Keratinocyte (primary cell): Measurements from ENCODE around the gene SLC10A3. TPM values are rescaled to one million over a fixed set of nuclear protein-coding genes. Genes with fewer than 3 reads are reported as not detected.

ENCODE experiments used
- DNase-seq: peaks from one replicate; pipeline ENCODE4 v3.0.0-alpha.2; 2011; ENCODE audit warnings: low read depth, missing footprints, low spot score
- FAIRE-seq: peaks from 2 replicates; lab custom pipeline; 2011; peaks lifted over from hg19 to GRCh38; lab: Jason Lieb, UNC
- H2AFZ ChIP-seq: 2 replicates; pipeline ENCODE4 v1.6.0; 2012; ENCODE audit warnings: low read length, control low read depth, inconsistent platforms; ENCODE audit not compliant: control insufficient read depth
- H3K27ac ChIP-seq: 2 replicates; pipeline ENCODE4 v1.5.1; 2011; ENCODE audit warnings: low read length; ENCODE audit not compliant: control insufficient read depth, insufficient read depth
- H3K27me3 ChIP-seq: 3 replicates; pipeline ENCODE4 v1.6.0; 2011; ENCODE audit warnings: low read length; ENCODE audit not compliant: control insufficient read depth, insufficient read depth; ENCODE audit errors: extremely low read depth
- H3K36me3 ChIP-seq, 2 experiments: 2 replicates in 1 of 2; 3 replicates in 1 of 2; pipeline ENCODE4 v1.5.1; 2011; ENCODE audit warnings: low read length in 2 of 2, mild to moderate bottlenecking in 1 of 2; ENCODE audit not compliant: control insufficient read depth in 2 of 2, insufficient read depth in 2 of 2; ENCODE audit errors: extremely low read depth in 1 of 2
- H3K4me1 ChIP-seq: 3 replicates; pipeline ENCODE4 v1.5.1; 2011; ENCODE audit warnings: low read length; ENCODE audit not compliant: control insufficient read depth, insufficient read depth; ENCODE audit errors: extremely low read depth
- H3K4me2 ChIP-seq: 3 replicates; pipeline ENCODE4 v1.6.0; 2011; ENCODE audit warnings: low read depth, low read length; ENCODE audit not compliant: control insufficient read depth, insufficient read depth; ENCODE audit errors: extremely low read depth
- H3K4me3 ChIP-seq, 3 experiments: fragments of 200-600 bp in 1 of 3; sonication (generic) in 1 of 3; 2 replicates in 2 of 3; 3 replicates in 1 of 3; pipeline ENCODE4 v1.5.1; 2011 to 2016; ENCODE audit warnings: low read length in 3 of 3, mild to moderate bottlenecking in 3 of 3, control low read depth in 2 of 3, inconsistent platforms in 1 of 3, low read depth in 1 of 3, mixed read lengths in 1 of 3, mixed run types in 1 of 3, moderate library complexity in 1 of 3; ENCODE audit not compliant: control insufficient read depth in 2 of 3, insufficient read depth in 2 of 3; ENCODE audit errors: extremely low read depth in 1 of 3
- H3K79me2 ChIP-seq: 2 replicates; pipeline ENCODE4 v1.6.0; 2012; ENCODE audit warnings: low read length; ENCODE audit not compliant: control insufficient read depth, insufficient read depth
- H3K9ac ChIP-seq: 3 replicates; pipeline ENCODE4 v1.6.0; 2011; ENCODE audit warnings: low read length; ENCODE audit not compliant: control insufficient read depth, insufficient read depth; ENCODE audit errors: extremely low read depth
- H3K9me1 ChIP-seq: 3 replicates; pipeline ENCODE4 v1.6.0; 2011; ENCODE audit warnings: low read length; ENCODE audit not compliant: control insufficient read depth, insufficient read depth; ENCODE audit errors: extremely low read depth
- H3K9me3 ChIP-seq: 2 replicates; pipeline ENCODE4 v1.5.1; 2012; ENCODE audit warnings: low read depth, low read length; ENCODE audit not compliant: control insufficient read depth
- H4K20me1 ChIP-seq: 3 replicates; pipeline ENCODE4 v1.6.0; 2011; ENCODE audit warnings: low read length; ENCODE audit not compliant: control insufficient read depth, insufficient read depth; ENCODE audit errors: extremely low read depth
- CTCF ChIP-seq, 3 experiments: IDR thresholded peaks in 1 of 3; conservative IDR thresholded peaks in 1 of 3; optimal IDR thresholded peaks in 1 of 3; 2 replicates in 2 of 3; 3 replicates in 1 of 3; pipeline versions ENCODE3 to v1.5.1; 2011; ENCODE audit warnings: low read length in 3 of 3, mild to moderate bottlenecking in 3 of 3, moderate library complexity in 2 of 3, control low read depth in 1 of 3, inconsistent platforms in 1 of 3; ENCODE audit not compliant: insufficient read depth in 2 of 3; ENCODE audit errors: extremely low read depth in 1 of 3
- EZH2 ChIP-seq: IDR thresholded peaks from one replicate; pipeline ENCODE4 v1.6.1; 2012; ENCODE audit warnings: inconsistent platforms, mild to moderate bottlenecking, low read length, moderate library complexity
- dilution Hi-C: fragments of 300-500 bp; cut with MboI; formaldehyde crosslinking; loops from one replicate; pipeline ENCODE4 v1.7.0; 2020; ENCODE audit warnings: low sequenced_read_pairs; ENCODE audit not compliant: extremely low pct_ligation_motif_present
- polyA plus RNA-seq, 5 experiments: library from polyadenylated mRNA; depleted of rRNA in 3 of 5; stranded (reverse) in 3 of 5; stranded (forward) in 1 of 5; unstranded in 1 of 5; fragments of >200 nt; gene quantifications; 1 replicate in 1 of 5; 2 replicates in 3 of 5; 3 replicates in 1 of 5; pipeline versions ENCODE4 v1.2.1 to v1.2.3, GENCODE V29; 2011 to 2012; ENCODE audit warnings: missing spikeins in 2 of 5, low read depth in 1 of 5, low replicate concordance in 1 of 5

Gene SLC10A3
- polyA plus RNA-seq, 1 donor (not counting 4 experiments of a cell fraction or from before 2014, with no cell fraction given), result 8.1 TPM

GRCh38 chrX:154529206-154529612 lies 38.8 kb upstream of the SLC10A3 start:
- Histone ChIP-seq H3K4me1 (peaks cover 20% of the 10 kb centered on the region), H3K4me2 (no peak overlapping the region), H3K9ac (no peak overlapping the region), H2AFZ (no peak overlapping the region), H3K27me3 (no peaks in the 10 kb centered on the region), H3K9me3 (no peaks in the 10 kb centered on the region), H3K9me1 (no peaks in the 10 kb centered on the region), H3K27ac (no peak overlapping the region), H4K20me1 (no peaks in the 10 kb centered on the region), H3K79me2 (no peaks in the 10 kb centered on the region), H3K4me3 (no peak overlapping the region), H3K36me3 (peaks cover 6 to 10% of the 10 kb centered on the region in 2 experiments)
- dilution Hi-C loops, result no loop called here
- no peak for TF ChIP-seq EZH2
- no peak for TF ChIP-seq CTCF (optimal IDR thresholded peaks at IDR 0.05 in 1 of 3, IDR thresholded peaks at IDR 0.05 in 1 of 3, conservative IDR thresholded peaks at IDR 0.05 in 1 of 3; ENCODE audit: extremely low read depth in 1 of 3, insufficient read depth in 2 of 3, low read length in 3 of 3)
- FAIRE-seq, result no peak
- DNase-seq, result no peak

- Histone ChIP-seq H4K20me1 (no peaks in the 10 kb centered on the region), H3K9me1 (no peaks in the 10 kb centered on the region), H3K27ac (peak overlapping the region; percentile 84), H3K36me3 (no peaks in the 10 kb centered on the region), H3K27me3 (no peaks in the 10 kb centered on the region), H2AFZ (peak overlapping the region; percentile 52), H3K79me2 (no peaks in the 10 kb centered on the region), H3K4me1 (peaks cover 20% of the 10 kb centered on the region), H3K9ac (peak overlapping the region; percentile 55), H3K4me3 (peak overlapping the region in 1 of 3 experiments; percentile 31), H3K4me2 (peak overlapping the region; percentile 59), H3K9me3 (no peaks in the 10 kb centered on the region)
- no peak for TF ChIP-seq EZH2
- TF ChIP-seq CTCF (optimal IDR thresholded peaks at IDR 0.05 in 1 of 3, IDR thresholded peaks at IDR 0.05 in 1 of 3, conservative IDR thresholded peaks at IDR 0.05 in 1 of 3; ENCODE audit: extremely low read depth in 1 of 3, insufficient read depth in 2 of 3, low read length in 3 of 3), result peak in 2 of 3 experiments; percentile 38 to 44
- FAIRE-seq, result peak; percentile 69
- dilution Hi-C loops, result no loop called here
- DNase-seq, result no peak
These were observed 36.7 kb upstream of the SLC10A3 start for GRCh38 chrX:154526901-154527675.
